ENCODE measurements around the gene DCAF4. TPM values are rescaled to one million over a fixed set of nuclear protein-coding genes. Genes with fewer than 3 reads are reported as not detected.
A peak's percentile ranks its signal among the peaks of the same experiment; 100 is the strongest.

Gene DCAF4, protein sequence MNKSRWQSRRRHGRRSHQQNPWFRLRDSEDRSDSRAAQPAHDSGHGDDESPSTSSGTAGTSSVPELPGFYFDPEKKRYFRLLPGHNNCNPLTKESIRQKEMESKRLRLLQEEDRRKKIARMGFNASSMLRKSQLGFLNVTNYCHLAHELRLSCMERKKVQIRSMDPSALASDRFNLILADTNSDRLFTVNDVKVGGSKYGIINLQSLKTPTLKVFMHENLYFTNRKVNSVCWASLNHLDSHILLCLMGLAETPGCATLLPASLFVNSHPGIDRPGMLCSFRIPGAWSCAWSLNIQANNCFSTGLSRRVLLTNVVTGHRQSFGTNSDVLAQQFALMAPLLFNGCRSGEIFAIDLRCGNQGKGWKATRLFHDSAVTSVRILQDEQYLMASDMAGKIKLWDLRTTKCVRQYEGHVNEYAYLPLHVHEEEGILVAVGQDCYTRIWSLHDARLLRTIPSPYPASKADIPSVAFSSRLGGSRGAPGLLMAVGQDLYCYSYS
- total RNA-seq, result 6.4 TPM

DNA sequence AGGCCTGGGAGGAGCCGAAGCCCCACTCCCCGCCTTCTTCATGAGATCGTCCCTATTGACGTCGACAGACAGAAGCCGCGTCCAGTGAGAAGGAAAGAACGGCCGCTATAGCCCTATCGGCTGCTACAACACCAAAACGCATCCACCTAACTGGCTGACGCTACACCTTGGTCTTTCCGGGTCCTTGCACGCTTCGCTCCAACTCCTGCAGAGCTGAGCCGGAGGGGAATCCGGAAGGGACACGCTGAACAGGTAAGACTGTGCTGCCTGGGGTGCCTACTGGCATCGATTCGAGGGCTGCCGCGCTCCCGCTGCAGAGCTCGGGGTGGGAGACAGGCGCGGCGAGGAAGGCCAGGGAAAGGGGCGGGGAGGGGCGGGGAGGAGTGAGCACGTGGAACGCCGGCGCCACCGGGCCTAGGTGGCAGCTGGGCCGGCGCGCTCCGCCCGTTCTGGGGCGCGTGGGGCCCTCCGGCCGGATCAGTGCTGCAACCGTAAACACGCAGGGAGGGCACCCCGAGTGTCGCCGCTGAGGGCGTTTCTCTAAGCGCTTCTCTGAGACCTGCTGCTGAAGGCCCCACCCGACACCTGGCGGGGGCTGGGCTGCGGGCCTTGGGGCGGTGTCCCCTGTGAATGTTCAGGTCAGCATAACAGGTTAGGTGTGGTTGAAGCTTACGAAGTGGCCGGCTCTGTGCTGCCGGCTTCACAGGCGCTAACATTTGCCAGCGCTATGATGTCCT is at the start of gene DCAF4:
TSS of gene DCAF4 (plus strand) at position 173 of the 737 bp plus-strand sequence. CDS start 11,515 bp downstream, outside the sequence.
- DNase-seq (ENCODE audit: low spot score) (peak; percentile 97), ATAC-seq (peak; percentile 95)

DNA sequence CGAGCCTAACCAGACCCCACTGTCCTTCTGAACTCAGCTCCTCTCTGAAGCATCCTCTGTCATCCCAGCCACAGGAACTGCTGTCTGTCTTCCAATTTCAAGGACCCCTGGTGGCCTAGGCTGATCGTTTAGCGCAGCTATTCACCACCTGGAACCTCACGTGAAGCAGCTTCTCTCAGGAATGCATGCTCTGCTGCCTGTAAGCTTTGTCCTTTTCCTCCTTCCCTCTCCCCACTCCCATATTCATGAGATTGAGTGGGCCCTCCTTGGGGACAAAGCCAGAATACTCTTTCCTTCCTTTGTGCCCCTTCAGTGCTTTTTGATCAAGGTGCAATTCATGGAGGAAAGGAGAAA is 49.6 kb upstream of the DCAF4 start:
- no peak for DNase-seq (ENCODE audit: low spot score)
- ATAC-seq, result no peak

DNA sequence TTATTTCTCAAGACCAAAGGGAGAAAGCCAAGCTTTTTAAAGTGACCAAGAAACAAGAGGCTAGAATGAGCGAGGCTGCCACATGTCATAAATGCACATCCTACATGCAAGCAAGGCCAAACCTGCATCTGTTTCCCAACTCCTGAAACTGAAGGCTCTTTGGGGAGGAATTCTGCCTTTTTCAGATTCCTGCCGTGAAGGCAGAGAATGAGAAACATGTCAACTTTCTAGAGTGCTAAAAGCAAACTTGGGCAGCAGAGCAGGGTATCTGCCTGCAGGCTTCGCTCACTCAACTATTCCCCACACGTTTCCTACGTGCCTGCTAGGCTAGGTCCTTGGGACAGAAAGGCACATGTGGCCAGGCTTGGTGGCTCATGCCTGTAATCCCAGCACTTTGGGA is 47.5 kb upstream of the DCAF4 start:
- DNase-seq (ENCODE audit: low spot score) (no peak), ATAC-seq (no peak)

DNA sequence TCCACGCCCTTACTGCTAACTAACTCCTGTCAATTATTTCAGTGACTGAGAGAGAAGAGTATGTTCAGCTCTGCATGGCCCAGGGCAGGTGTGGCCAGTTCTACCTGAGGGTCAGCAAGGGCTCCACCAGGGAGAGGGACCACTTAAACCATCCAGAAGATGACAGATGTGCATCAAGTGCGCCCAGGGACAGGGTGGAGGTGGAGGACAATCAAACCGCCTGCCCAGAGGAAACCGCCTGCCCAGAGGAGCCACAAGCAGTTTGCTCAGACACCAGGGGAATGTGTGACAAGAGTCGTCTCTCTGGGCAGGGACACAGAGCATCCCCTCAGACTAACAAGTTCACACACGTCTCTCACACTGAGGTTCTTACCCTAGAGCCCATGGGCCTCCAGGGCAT is 46.8 kb upstream of the DCAF4 start:
- DNase-seq (ENCODE audit: low spot score) (no peak), ATAC-seq (no peak)

DNA sequence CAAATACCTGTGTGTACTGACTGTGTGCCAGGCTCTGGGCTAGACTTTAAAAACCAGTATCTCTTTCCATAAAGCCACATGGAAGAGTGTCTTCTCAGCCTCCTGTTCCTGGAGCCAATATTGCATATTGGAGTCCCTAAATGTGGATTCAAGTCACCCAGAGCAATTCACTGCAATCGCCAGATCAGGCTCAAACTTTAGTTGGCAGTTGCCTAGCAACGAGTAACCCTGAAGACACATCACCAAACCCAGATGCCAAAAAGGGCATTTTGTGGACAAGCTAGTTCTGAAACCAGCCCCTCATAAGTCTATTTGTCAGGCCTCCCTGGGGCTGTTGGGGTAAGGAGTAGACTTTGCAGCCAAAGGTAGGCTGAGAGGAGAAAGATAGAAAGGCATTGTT is 46.1 kb upstream of the DCAF4 start:
- DNase-seq (ENCODE audit: low spot score) (no peak), ATAC-seq (no peak)

DNA sequence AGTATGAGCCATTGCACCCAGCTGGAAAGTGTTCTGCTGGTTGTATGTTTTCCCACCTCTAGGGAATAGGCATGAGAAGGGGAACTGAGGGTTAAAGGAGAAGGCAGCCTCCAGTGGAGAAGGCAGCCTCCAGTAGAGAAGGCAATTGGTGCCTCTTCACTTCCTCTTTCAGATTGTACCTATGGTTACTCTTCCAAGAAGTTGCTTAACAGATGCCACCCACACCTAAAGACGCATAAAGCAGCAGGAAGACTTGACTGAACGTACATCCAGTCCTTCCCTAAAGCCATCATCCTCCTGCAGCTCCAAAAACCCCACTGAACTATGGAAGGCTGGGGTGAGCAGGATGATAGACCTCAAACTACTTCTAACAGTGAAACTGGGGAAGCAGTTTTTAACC is 45.4 kb upstream of the DCAF4 start:
- ATAC-seq, result no peak
- DNase-seq (ENCODE audit: low spot score), result no peak

DNA sequence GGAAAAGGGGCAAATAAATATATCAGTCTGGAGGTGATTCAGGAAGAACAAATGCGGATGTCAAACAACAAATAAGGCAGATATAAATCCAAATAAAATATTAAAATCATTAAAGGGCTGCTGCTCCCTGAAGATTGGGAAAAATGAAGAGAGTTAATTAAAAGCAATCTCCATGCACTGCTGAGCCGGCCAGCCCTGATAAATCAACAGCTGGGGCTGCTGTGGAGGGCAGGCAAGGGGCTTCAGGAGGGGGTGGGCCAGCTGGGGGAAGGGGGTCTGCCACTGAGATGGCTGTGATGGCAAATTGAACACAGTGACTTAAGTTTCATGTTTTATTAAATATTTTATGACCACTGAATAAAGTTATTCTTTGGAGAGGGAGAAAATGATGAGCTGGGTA is 44.7 kb upstream of the DCAF4 start:
- no peak for DNase-seq (ENCODE audit: low spot score)
- ATAC-seq, result no peak

DNA sequence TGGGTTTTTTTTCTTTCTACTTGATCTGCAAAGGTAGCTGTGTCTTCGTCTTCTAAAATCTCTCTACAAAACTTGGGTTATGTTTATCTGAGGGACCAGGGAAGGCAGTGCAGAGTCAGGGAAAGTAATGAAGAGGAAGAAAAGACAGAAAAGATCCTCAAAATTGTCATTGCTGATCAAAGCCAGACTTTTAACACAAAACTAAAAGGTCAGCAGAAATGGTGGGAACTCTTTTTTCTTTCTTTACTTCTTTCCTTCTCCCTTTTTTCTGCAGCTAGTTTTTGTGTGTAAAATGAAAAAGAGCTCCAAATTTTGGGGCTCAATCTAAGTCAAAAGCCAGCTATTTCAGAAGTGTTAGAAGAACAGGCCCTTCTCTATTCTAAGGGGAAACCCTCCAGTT is 44.2 kb upstream of the DCAF4 start:
- ATAC-seq (no peak), DNase-seq (ENCODE audit: low spot score) (no peak)

DNA sequence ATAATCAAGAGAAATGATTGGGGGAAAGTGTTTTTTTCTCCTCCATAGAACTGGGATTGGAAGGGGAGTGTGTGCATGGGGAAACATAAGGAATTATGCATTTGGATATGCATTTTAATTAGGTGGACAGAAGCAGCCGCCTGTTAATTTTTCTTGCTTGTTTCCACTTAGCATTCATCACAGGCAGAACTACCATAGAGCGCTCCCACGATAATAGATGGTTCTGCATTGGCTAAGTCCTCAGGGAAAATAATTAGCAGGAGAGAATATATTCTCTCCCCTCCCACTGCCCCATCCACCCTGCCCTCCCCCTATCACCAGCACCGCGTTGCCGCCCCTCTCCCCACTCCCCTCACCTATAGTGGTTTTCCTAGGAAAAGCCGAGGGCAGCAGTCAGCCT is 43.8 kb upstream of the DCAF4 start:
- ATAC-seq (no peak), DNase-seq (ENCODE audit: low spot score) (no peak)

DNA sequence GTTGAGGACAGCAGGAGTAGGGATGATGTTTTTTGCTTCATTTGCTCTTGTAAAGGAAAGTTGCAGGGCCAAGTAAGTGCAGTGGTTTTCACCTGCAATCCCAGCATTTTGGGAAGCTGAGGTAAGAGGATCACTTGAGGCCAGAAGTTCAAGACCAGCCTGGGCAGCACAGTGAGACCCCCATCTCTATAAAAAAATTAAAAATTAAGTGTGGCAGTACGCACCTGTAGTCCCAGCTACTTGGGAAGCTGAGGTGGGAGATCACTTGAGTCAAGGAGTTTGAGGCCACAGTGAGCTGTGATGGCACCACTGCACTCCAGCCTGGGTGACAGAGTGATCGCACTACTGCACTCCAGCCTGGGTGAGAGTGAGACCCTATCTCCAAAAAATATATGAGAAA is 43.2 kb upstream of the DCAF4 start:
- ATAC-seq (no peak), DNase-seq (ENCODE audit: low spot score) (no peak)

DNA sequence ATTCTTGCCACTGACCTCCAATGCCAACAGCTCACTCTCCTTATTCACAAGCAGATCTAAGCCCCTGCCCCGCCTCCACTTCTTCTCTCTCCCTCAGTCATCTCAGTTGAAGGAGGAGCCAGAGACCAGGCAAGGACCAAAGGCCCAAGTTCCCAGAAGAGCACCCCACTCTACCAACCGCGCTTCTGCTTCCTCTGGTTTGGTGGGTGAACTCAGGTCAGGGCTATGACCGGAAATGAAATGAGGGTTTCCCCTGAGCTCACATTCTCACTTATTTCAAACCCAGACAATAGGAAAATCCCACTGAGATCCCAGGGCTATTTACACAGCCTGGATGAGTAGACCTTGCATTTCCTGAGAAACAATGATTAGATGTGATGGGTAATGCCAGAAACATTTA is 42.3 kb upstream of the DCAF4 start:
- no peak for ATAC-seq
- DNase-seq (ENCODE audit: low spot score), result no peak

DNA sequence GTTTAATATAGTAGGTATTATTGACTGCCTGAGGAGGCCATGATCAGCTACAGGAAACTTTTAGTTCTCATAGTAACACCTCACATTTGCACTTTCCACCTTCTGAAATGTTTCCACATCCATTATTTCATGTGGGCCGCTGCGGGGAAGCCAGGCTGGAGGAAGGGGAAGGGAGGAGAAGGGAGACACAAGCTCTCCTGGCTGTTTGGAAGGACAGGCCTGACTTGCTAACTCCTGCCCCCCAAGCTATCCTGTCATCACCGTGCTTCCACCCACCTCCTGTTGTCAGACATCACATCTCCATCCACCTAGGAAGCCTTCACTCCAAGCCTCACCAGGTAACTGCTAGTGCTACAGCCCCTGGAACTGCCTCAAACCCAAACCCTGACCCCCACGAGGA is 41.9 kb upstream of the DCAF4 start:
- ATAC-seq (no peak), DNase-seq (ENCODE audit: low spot score) (no peak)

DNA sequence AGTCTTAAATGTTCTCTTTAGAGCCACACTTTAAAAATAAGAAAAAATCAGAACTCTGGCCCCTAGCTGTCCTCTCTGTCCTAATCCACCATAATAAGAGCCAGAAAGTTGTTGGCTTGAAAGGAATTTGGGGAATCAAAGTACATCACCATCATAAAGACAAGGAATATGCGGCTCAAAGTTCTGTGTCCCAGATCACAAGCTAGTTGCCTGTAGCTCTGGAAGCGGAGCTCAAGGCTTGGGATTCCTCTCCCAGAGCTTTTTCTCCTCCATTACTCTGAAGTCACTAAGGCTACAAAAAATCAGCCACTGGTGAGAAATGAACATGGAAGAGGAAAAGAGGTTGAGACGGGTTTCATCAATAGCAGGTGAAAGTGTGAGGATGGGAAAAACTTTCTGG is 38.8 kb upstream of the DCAF4 start:
- ATAC-seq, result no peak

DNA sequence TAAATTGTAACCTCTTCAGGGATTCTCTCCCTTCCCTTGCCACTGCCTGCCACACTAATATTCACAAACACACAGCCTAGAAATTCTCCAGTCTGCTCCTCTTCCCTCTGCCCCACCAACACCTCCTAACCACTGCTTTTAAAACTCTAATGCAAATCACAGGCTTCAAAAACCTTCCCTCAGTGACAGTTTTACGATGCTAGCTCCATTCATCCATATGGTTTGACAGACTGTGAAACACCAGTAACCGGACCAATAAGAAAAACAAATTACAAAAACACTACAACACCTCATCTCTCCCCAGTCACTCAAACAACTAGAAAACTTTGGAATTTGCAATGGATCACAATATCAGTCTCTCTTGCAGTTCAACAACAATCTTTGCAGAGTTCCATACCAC is 38.1 kb upstream of the DCAF4 start:
- DNase-seq (ENCODE audit: low spot score), result no peak
- ATAC-seq, result no peak

More for the DNA sequence above, 38.8 kb upstream of the DCAF4 start:
- DNase-seq (ENCODE audit: low spot score), result no peak

DNA sequence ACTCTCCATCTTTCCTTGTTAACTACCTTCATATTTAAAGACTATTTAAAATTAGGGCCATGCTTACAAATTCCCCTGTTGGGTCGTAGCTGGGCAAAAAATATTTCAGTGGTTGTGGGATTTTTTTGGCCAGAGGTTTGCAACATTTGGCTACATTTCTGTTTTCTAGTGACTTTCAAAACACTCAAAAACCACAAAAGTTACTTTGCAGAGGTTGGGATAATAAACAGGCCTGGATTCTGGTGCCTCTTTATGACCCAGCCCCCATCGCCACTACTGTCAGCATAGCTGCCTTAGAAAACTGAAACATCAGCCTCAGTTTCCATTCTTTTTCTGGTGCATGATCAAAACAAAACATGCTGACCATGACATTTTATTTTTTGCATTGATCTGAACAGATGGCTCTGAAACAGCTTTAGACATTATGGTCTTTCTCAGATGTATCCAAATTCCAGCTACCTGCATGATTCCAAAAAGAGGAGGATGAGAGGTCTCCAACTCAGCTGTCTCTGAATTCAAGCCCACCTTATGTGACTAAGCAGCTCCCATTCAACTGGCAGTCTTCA is 37.5 kb upstream of the DCAF4 start:
- ATAC-seq (no peak), DNase-seq (ENCODE audit: low spot score) (no peak)

DNA sequence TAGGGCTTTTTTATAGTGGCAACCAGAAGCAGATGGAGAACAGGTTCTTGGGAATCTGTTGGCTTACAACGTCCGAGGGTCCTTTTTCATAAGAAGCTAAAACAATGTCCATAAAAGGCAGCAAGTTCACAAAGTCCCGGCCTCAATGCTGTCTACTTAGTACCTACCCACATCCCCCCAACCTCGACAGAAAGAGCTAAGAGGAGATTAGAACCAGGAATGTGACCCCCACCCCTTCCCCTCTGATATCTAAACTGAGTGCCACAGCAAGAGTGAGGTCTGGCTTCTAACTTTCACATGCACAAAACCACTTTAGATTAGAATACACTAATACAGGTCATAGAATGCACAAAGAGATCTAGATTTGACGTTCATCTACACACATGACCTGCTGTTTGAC is 36.9 kb upstream of the DCAF4 start:
- DNase-seq (ENCODE audit: low spot score), result no peak
- no peak for ATAC-seq

DNA sequence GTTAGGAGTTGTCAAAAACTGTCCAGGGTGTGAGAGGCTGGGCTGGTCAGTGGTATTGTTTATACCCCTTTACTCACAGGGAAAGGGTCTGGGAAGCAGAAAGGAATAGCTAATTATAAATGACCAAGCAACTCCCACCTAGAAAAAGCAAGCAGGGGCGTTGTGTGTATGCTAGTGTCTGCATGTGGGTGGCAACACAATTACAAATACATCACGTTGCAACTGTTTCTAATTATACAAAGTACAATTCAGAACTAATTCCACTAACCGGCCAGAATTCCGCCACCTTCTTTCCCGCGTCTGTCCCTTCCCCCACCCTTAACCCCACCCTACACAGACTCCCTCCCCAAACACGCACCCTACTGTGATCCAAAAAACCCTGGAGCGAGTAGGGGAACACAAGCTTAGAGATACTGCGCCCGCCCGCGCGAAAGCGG is 34.6 kb upstream of the DCAF4 start:
- ATAC-seq (no peak), DNase-seq (ENCODE audit: low spot score) (no peak)

DNA sequence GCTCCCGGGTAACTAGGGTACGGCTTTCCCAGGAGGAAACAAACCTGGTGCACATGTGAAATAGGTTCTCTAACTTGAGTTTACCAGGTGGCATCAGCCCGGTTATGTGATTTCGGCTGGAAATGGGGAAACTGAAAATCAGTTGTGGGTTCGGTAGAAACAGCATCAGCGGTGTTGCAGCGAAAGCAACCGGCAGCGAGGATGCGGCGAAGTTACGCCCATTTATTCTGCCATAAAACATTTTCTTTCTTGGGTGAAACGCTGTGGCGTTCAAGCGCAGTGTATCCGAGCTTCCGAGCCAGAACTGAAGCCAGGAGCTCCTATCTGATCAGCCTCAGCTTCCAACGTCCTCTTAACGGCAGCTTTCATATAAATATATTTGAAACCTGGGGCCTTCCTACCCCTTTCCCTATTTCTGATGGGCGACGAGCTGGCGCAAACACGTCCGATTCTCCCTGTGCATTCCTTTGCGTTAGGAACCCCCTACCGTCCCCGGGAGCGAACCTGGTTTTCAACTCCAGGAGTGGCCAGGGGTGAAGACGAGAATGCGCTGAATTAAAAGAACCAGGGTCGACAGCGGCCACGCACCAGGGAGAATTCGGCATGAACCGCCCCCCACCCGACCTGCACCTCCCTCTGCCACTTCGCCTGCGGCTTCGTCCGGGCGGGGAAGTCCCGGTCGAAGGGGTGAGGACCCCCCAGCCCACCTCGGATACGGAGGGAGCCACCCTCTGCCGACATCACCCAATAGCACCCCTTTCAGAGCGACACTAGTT is 34.0 kb upstream of the DCAF4 start:
- DNase-seq (ENCODE audit: low spot score), result no peak

DNA sequence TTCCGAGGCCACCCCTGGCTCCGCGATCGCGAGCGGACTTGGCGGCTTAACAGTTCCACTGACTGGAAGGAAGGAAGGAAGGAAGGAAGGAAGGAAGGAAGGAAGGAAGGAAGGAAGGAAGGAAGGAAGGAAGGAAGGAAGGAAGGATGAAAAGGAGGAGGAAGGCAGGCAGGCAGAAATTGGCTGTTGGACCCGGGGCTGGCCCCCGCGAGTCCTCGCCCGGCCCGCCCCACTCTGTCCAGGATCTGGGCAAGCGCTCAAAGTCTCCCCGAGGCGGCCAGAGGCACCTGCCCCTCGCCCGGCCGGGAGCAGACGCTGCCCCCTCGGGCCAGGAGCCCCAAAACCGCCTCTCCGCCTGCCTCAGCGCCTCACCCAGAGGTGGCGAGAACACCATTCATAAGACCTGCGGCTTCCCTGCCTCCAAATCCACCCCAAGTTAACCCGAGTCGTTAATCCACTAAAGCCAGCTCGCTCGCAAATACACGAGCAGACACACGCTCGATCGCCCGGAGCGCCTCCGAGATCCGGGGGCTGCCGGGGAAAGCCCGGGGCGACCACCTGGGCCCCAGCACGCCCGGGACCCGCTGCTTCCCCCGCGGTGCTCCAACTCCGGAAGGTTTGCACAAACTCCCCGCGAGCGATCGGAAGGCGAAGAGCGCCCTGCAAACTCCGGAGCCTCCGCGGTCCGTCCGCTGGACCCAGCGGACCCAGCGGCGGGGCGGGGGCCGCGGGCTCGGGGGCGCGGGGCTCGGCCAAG is 33.2 kb upstream of the DCAF4 start:
- ATAC-seq, result peak; percentile 60

More for the DNA sequence above, 34.0 kb upstream of the DCAF4 start:
- ATAC-seq, result no peak

DNA sequence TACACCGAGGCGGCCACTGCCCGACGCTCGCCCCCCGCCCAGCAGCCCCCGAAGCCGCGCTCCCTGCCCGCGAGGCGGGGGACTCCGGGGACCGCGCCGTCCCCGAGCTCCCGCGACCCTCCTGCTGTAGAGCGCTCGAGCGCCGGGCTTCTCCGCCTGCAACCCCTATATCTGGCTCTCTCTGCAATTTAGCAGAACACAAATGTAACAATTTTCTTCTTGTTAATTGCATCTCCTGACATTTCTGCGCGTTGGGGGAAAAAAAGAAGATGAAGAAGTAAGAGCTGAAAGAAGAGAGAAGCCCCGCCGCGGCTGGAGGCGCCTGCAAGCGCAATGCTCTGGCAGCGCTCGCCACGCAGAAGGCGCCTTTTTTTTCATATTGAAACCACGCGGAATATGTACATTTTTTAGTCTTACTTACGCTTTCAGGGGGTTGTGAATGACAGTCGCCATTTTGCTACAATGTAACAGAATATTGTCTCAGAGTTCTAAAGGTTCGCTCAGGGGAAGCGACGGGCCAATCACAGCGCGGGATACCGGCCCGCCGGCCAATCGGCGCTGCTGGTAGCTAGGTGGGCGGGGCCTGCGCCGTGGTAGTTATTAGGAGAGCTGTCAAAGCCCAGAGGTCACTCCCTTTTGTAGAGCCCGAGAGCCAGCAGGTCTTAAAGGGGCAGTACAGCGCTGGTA is 32.5 kb upstream of the DCAF4 start, which contains the start of gene DPF3:
TSS of gene DPF3 (minus strand) at position 466 of the 687 bp plus-strand sequence. CDS start at position 453, 13 bp downstream.
- ATAC-seq (peak; percentile 89), DNase-seq (ENCODE audit: low spot score) (peak; percentile 98)

More for the DNA sequence above, 33.2 kb upstream of the DCAF4 start:
- peak; percentile 61 for DNase-seq (ENCODE audit: low spot score)

Data from left lobe of liver (tissue), 2 donors.